NCI-H128 (cell line): ENCODE results near the gene NAV2.
A peak's percentile ranks its signal among the peaks of the same experiment; 100 is the strongest.

ENCODE experiments used
- DNase-seq: peaks from one replicate; lab custom pipeline; 2025; ENCODE audit not compliant: unreplicated experiment; lab: John Stamatoyannopoulos, UW

The NAV2 gene

GRCh38 chr11:20097319-20098221 is 384.9 kb downstream of the NAV2 start:
- no peak for DNase-seq

- DNase-seq: no peak
These were observed 386.9 kb downstream of the NAV2 start for GRCh38 chr11:20099527-20099926.

GRCh38 chr11:20102397-20102796 is 389.8 kb downstream of the NAV2 start:
- no peak for DNase-seq

GRCh38 chr11:20103281-20103680 is 390.6 kb downstream of the NAV2 start:
- no peak for DNase-seq

- no peak for DNase-seq
These were observed 392.8 kb downstream of the NAV2 start for GRCh38 chr11:20105427-20105826.

GRCh38 chr11:20109731-20110445 is 397.3 kb downstream of the NAV2 start:
- no peak for DNase-seq

- peak; percentile 39 for DNase-seq
These were observed 398.5 kb downstream of the NAV2 start for GRCh38 chr11:20110908-20111669.

GRCh38 chr11:20111871-20112270 is 399.2 kb downstream of the NAV2 start:
- DNase-seq: no peak

- no peak for DNase-seq
These were observed 399.9 kb downstream of the NAV2 start for GRCh38 chr11:20112291-20113148.

GRCh38 chr11:20113149-20113438 is 400.5 kb downstream of the NAV2 start:
- DNase-seq: no peak

- DNase-seq: no peak
These were observed 402.0 kb downstream of the NAV2 start for GRCh38 chr11:20114588-20114987.

- DNase-seq: no peak
These were observed 404.2 kb downstream of the NAV2 start for GRCh38 chr11:20116825-20117224.

GRCh38 chr11:20117291-20117690 is 404.7 kb downstream of the NAV2 start:
- no peak for DNase-seq

- DNase-seq: no peak
These were observed 405.6 kb downstream of the NAV2 start for GRCh38 chr11:20118209-20118608.

- DNase-seq: no peak
These were observed 406.7 kb downstream of the NAV2 start for GRCh38 chr11:20119315-20119714.

- DNase-seq: no peak
These were observed 407.7 kb downstream of the NAV2 start for GRCh38 chr11:20120134-20120925.

- DNase-seq: no peak
These were observed 409.5 kb downstream of the NAV2 start for GRCh38 chr11:20122131-20122530.

- no peak for DNase-seq
These were observed 413.3 kb downstream of the NAV2 start for GRCh38 chr11:20125927-20126326.

- no peak for DNase-seq
These were observed 414.1 kb downstream of the NAV2 start for GRCh38 chr11:20126724-20127123.
